HEK293 (cell line): Measurements from ENCODE around the gene NMNAT1.

Source experiments
- GLIS1 ChIP-seq: fragments of 450-650 bp; formaldehyde crosslinking; IDR thresholded peaks from 2 replicates; pipeline ENCODE4 v1.5.1; 2016; ENCODE audit warnings: missing biosample characterization, missing genetic modification characterization
- INSM2 ChIP-seq: fragments of 450-650 bp; formaldehyde crosslinking; IDR thresholded peaks from 2 replicates; pipeline ENCODE4 v1.5.1; 2016; ENCODE audit warnings: missing biosample characterization, missing genetic modification characterization
- KLF16 ChIP-seq: fragments of 450-650 bp; formaldehyde crosslinking; IDR thresholded peaks from 2 replicates; pipeline ENCODE4 v1.5.1; 2017; ENCODE audit warnings: missing biosample characterization, missing genetic modification characterization
- OVOL3 ChIP-seq: fragments of 450-650 bp; formaldehyde crosslinking; IDR thresholded peaks from 2 replicates; pipeline ENCODE4 v1.5.1; 2016; ENCODE audit warnings: missing biosample characterization, missing genetic modification characterization
- SCRT1 ChIP-seq: fragments of 450-650 bp; formaldehyde crosslinking; IDR thresholded peaks from 2 replicates; pipeline ENCODE4 v1.5.1; 2016; ENCODE audit warnings: missing biosample characterization, missing genetic modification characterization, borderline replicate concordance
- SP3 ChIP-seq: fragments of 450-650 bp; formaldehyde crosslinking; IDR thresholded peaks from 2 replicates; pipeline ENCODE4 v1.5.1; 2016; ENCODE audit warnings: missing biosample characterization, missing genetic modification characterization
- SP7 ChIP-seq: fragments of 450-650 bp; formaldehyde crosslinking; IDR thresholded peaks from 2 replicates; pipeline ENCODE4 v1.5.1; 2016; ENCODE audit warnings: missing biosample characterization, missing genetic modification characterization
- YY1 ChIP-seq: fragments of 450-650 bp; formaldehyde crosslinking; IDR thresholded peaks from 2 replicates; pipeline ENCODE4 v1.5.1; 2018; ENCODE audit warnings: missing biosample characterization, missing genetic modification characterization
- ZBTB11 ChIP-seq: fragments of 450-650 bp; formaldehyde crosslinking; conservative IDR thresholded peaks from 2 replicates; pipeline ENCODE4 v1.5.1; 2016; ENCODE audit warnings: low read depth, missing biosample characterization, missing genetic modification characterization
- ZBTB20 ChIP-seq: fragments of 450-650 bp; formaldehyde crosslinking; IDR thresholded peaks from 2 replicates; pipeline ENCODE4 v1.5.1; 2016; ENCODE audit warnings: missing biosample characterization, missing genetic modification characterization
- ZBTB26 ChIP-seq: fragments of 450-650 bp; formaldehyde crosslinking; optimal IDR thresholded peaks from 2 replicates; pipeline ENCODE3; 2016; ENCODE audit warnings: missing biosample characterization, mild to moderate bottlenecking, missing genetic modification characterization
- ZEB2 ChIP-seq: fragments of 450-650 bp; formaldehyde crosslinking; IDR thresholded peaks from 2 replicates; pipeline ENCODE4 v1.5.1; 2016; ENCODE audit warnings: missing biosample characterization, missing genetic modification characterization
- ZFP69B ChIP-seq: fragments of 450-650 bp; formaldehyde crosslinking; IDR thresholded peaks from 2 replicates; pipeline ENCODE4 v1.5.1; 2016; ENCODE audit warnings: missing biosample characterization, missing genetic modification characterization
- ZNF121 ChIP-seq: fragments of 450-650 bp; formaldehyde crosslinking; IDR thresholded peaks from 2 replicates; pipeline ENCODE4 v1.5.1; 2016; ENCODE audit warnings: missing biosample characterization, missing genetic modification characterization
- ZNF174 ChIP-seq: fragments of 450-650 bp; formaldehyde crosslinking; IDR thresholded peaks from 2 replicates; pipeline ENCODE4 v1.5.0; 2017; ENCODE audit warnings: missing biosample characterization, mild to moderate bottlenecking, missing genetic modification characterization
- ZNF335 ChIP-seq: fragments of 450-650 bp; formaldehyde crosslinking; conservative IDR thresholded peaks from 2 replicates; pipeline ENCODE4 v1.5.1; 2016; ENCODE audit warnings: missing biosample characterization, missing genetic modification characterization
- ZNF394 ChIP-seq: fragments of 450-650 bp; formaldehyde crosslinking; IDR thresholded peaks from 2 replicates; pipeline ENCODE4 v1.5.1; 2016; ENCODE audit warnings: missing biosample characterization, missing genetic modification characterization, mild to moderate bottlenecking, moderate library complexity, borderline replicate concordance
- ZNF404 ChIP-seq: fragments of 450-650 bp; formaldehyde crosslinking; IDR thresholded peaks from 2 replicates; pipeline ENCODE4 v1.5.1; 2017; ENCODE audit warnings: missing biosample characterization, missing genetic modification characterization
- ZNF518A ChIP-seq: fragments of 450-650 bp; formaldehyde crosslinking; conservative IDR thresholded peaks from 2 replicates; pipeline ENCODE4 v1.5.1; 2016; ENCODE audit warnings: low read depth, missing biosample characterization, missing genetic modification characterization
- ZNF561 ChIP-seq: fragments of 450-650 bp; IDR thresholded peaks from 2 replicates; pipeline ENCODE4 v1.5.1; 2018; ENCODE audit warnings: missing biosample characterization, missing genetic modification characterization, borderline replicate concordance
- ZNF701 ChIP-seq: fragments of 450-650 bp; formaldehyde crosslinking; IDR thresholded peaks from 2 replicates; pipeline ENCODE4 v1.5.1; 2016; ENCODE audit warnings: missing biosample characterization, missing genetic modification characterization
- ZNF704 ChIP-seq: fragments of 450-650 bp; formaldehyde crosslinking; IDR thresholded peaks from 2 replicates; pipeline ENCODE4 v1.5.1; 2016; ENCODE audit warnings: missing biosample characterization, missing genetic modification characterization
- ZSCAN23 ChIP-seq: fragments of 450-650 bp; formaldehyde crosslinking; IDR thresholded peaks from 2 replicates; pipeline ENCODE4 v1.5.1; 2016; ENCODE audit warnings: missing biosample characterization, missing genetic modification characterization
- ZSCAN4 ChIP-seq: fragments of 450-650 bp; formaldehyde crosslinking; IDR thresholded peaks from 2 replicates; pipeline ENCODE4 v1.5.1; 2017; ENCODE audit warnings: missing biosample characterization, missing genetic modification characterization
- ZXDB ChIP-seq: fragments of 450-650 bp; formaldehyde crosslinking; IDR thresholded peaks from 2 replicates; pipeline ENCODE4 v1.5.1; 2016; ENCODE audit warnings: missing biosample characterization, missing genetic modification characterization

The NMNAT1 gene

GRCh38 chr1:9942939-9943788, at the start of gene NMNAT1, which contains the start of gene LZIC (continued):
- TF ChIP-seq ZNF518A (tag by site-specific recombination) (peak; percentile 93), ZNF394 (peak; percentile 63; the same call in 1 of the 2 replicates), KLF16 (tag by site-specific recombination) (peak; percentile 99), ZNF561 (peak; percentile 96), ZNF121 (tag by site-specific recombination) (peak; percentile 82), ZNF701 (tag by site-specific recombination) (no peak), ZSCAN23 (tag by site-specific recombination) (peak; percentile 61; the same call in 1 of the 2 replicates), SP7 (tag by site-specific recombination) (peak; percentile 93), OVOL3 (tag by site-specific recombination) (peak; percentile 33; the same call in 1 of the 2 replicates), SP3 (tag by site-specific recombination) (peak; percentile 93), ZBTB26 (tag by site-specific recombination) (peak; percentile 53), ZNF704 (tag by site-specific recombination) (peak; percentile 94), ZBTB11 (tag by site-specific recombination) (peak; percentile 99), GLIS1 (tag by site-specific recombination) (peak; percentile 66), ZNF335 (tag by site-specific recombination) (peak; percentile 96), ZBTB20 (tag by site-specific recombination) (peak; percentile 90), ZNF174 (tag by site-specific recombination) (no peak), ZXDB (tag by site-specific recombination) (peak; percentile 96), YY1 (peak; percentile 78; the same call in 1 of the 2 replicates), ZNF404 (tag by site-specific recombination) (no peak), ZSCAN4 (tag by site-specific recombination) (peak; percentile 68), ZFP69B (tag by site-specific recombination) (peak; percentile 80), ZEB2 (peak; percentile 90), INSM2 (tag by site-specific recombination) (peak; percentile 86), SCRT1 (tag by site-specific recombination) (0 out of 2 replicates have a peak, but pooled peaks have one; percentile 8)
